ENCODE results near the gene SYNGR3. TPM values are rescaled to one million over a fixed set of nuclear protein-coding genes. Genes with fewer than 3 reads are reported as not detected.
"Not testable (repeated sequence)": the region's sequence is repeated elsewhere in the genome, so short reads cannot be mapped to it uniquely, and the experiment has no call there.

Gene SYNGR3
- total RNA-seq, 4 donors from 2014 or later, result 0.38 to 1.0 (median 1.0) TPM; not detected in 1

- Histone ChIP-seq H3K4me1 (peaks cover 57 to 97% (median 57%) of the 10 kb centered on the region in 3 donors), H3K4me3 (peak overlapping the region in 3 of 4 donors; percentile 28 to 58 (median 38)), H3K27me3 (peaks cover 0 to under 1% (median 0%) of the 10 kb centered on the region in 4 donors), H3K27ac (peak overlapping the region; percentile 76 to 92 (median 86)), H3K36me3 (peaks cover 0 to 12% (median 0%) of the 10 kb centered on the region in 3 donors), H3K9me3 (no peaks in the 10 kb centered on the region)
- 44 to 60% methylated on average over 2 to 4 of the region's 15 CpGs for WGBS, 2 donors
- no peak for TF ChIP-seq CTCF (IDR thresholded peaks at IDR 0.05)
- no peak for TF ChIP-seq POLR2A (IDR thresholded peaks at IDR 0.05)
- DNase-seq, result no peak
- intact Hi-C loops (cut with DNase I), result no loop called here
These were observed 42.7 kb downstream of the SYNGR3 start for GRCh38 chr16:2032285-2033056.

GRCh38 chr16:2033057-2033908, 43.5 kb downstream of the SYNGR3 start:
- intact Hi-C loops (cut with DNase I), result no loop called here
- Histone ChIP-seq H3K9me3 (no peaks in the 10 kb centered on the region), H3K27me3 (no peaks in the 10 kb centered on the region), H3K27ac (peak overlapping the region; percentile 76 to 92 (median 86)), H3K36me3 (peaks cover 0 to 12% (median 0%) of the 10 kb centered on the region in 3 donors), H3K4me1 (peaks cover 48 to 97% (median 60%) of the 10 kb centered on the region in 3 donors), H3K4me3 (peak overlapping the region; percentile 16 to 58 (median 33))
- no peak for DNase-seq
- TF ChIP-seq CTCF (IDR thresholded peaks at IDR 0.05) (no peak), POLR2A (IDR thresholded peaks at IDR 0.05) (no peak)
- WGBS, 2 donors, result 8 to 100% methylated on average over 1 to 9 of the region's 37 CpGs

- Histone ChIP-seq H3K4me1 (peaks cover 50 to 97% (median 62%) of the 10 kb centered on the region in 3 donors), H3K36me3 (peaks cover 0 to 12% (median 0%) of the 10 kb centered on the region in 3 donors), H3K4me3 (peak overlapping the region; percentile 12 to 58 (median 33)), H3K27ac (peak overlapping the region; percentile 76 to 92 (median 86))
- H3K27me3 ChIP-seq; DNase-seq; H3K9me3 ChIP-seq; intact Hi-C loops (cut with DNase I): not testable (repeated sequence)
- 67 to 75% methylated on average over 4 to 7 of the region's 32 CpGs for WGBS, 2 donors
These were observed 44.3 kb downstream of the SYNGR3 start for GRCh38 chr16:2033909-2034695.

GRCh38 chr16:2034696-2035430, 45.1 kb downstream of the SYNGR3 start:
- TF ChIP-seq POLR2A (IDR thresholded peaks at IDR 0.05) (no peak), CTCF (IDR thresholded peaks at IDR 0.05) (no peak)
- peak overlapping the region in 3 of 4 donors; percentile 11 to 52 (median 21) for H3K4me3 ChIP-seq
- WGBS, 2 donors, result 69% methylated on average over 7 of the region's 17 CpGs; no CpG with 5 or more reads in 1 of the 2 donors
- no peaks in the 10 kb centered on the region for H3K27me3 ChIP-seq
- DNase-seq, result no peak
- H3K4me1 ChIP-seq, result peaks cover 57 to 97% (median 66%) of the 10 kb centered on the region in 3 donors
- H3K27ac ChIP-seq, result peak overlapping the region; percentile 71 to 92 (median 85)
- H3K36me3 ChIP-seq, result peaks cover 0 to 9% (median 0%) of the 10 kb centered on the region in 3 donors
- intact Hi-C loops (cut with DNase I), result no loop called here
- no peaks in the 10 kb centered on the region for H3K9me3 ChIP-seq

Measured in esophagus squamous epithelium (tissue), 5 donors.